ENCODE measurements around the gene HOXC10.

DNA sequence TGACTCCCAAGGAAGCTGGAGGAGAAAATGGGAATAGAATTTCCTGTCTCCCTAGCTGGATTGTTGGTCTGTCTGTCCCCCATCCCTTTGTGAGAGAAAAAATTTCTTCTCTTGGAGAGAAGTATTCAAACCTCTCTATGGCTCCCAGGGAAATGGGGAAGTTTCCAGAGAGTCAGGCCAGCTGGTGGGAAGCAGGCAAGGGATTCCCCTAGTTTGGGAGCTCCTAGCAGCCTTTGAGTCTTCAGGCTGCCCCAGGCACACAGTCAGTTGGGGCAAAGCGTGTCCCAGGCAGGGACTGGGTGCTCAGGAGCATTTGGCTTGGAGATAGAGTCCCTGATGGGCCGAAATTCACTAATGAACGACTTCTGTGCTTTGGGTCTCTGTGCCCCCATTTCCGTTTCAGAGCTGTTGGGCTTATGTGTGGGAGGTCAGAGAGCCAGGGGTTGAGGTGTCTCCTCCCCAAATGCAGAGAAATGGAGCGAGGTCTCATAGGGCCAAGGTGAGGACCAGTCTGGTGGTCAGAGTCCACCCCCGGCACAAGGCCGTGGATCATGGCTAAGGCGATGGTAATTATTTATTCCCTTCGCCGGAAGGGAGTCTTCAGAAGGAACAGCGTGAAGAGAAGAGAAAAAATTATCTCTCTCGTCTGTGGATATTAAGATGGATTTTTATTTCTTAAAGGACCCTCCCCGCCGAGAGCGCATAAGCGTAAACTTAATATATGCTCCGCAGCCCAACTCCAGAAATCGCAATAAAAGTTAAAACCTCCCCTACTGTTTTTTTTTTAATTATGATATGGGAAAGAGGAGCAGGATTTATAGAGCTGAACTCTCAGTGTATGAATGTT, 8.4 kb downstream of the HOXC10 start:
- TF ChIP-seq POLR2AphosphoS5 (IDR thresholded peaks at IDR 0.05; ENCODE audit: insufficient read depth, low read depth, low read length) (no peak), EZH2 (IDR thresholded peaks at IDR 0.05; ENCODE audit: borderline replicate concordance, low read depth, low read length, severe bottlenecking) (no peak), GATA2 (IDR thresholded peaks at IDR 0.05; ENCODE audit: insufficient read depth, insufficient read length, low read depth, low read length) (no peak), MYC (IDR thresholded peaks at IDR 0.05; ENCODE audit: low read depth, low read length) (no peak), POLR2A (IDR thresholded peaks at IDR 0.05; ENCODE audit: low read depth, low read length) (no peak), JUN (IDR thresholded peaks at IDR 0.05; ENCODE audit: borderline replicate concordance, insufficient read depth, insufficient read length, low read depth) (no peak), FOS (IDR thresholded peaks at IDR 0.05; ENCODE audit: borderline replicate concordance, insufficient read depth, low read length) (no peak)
- TF ChIP-seq, protein P1, sequence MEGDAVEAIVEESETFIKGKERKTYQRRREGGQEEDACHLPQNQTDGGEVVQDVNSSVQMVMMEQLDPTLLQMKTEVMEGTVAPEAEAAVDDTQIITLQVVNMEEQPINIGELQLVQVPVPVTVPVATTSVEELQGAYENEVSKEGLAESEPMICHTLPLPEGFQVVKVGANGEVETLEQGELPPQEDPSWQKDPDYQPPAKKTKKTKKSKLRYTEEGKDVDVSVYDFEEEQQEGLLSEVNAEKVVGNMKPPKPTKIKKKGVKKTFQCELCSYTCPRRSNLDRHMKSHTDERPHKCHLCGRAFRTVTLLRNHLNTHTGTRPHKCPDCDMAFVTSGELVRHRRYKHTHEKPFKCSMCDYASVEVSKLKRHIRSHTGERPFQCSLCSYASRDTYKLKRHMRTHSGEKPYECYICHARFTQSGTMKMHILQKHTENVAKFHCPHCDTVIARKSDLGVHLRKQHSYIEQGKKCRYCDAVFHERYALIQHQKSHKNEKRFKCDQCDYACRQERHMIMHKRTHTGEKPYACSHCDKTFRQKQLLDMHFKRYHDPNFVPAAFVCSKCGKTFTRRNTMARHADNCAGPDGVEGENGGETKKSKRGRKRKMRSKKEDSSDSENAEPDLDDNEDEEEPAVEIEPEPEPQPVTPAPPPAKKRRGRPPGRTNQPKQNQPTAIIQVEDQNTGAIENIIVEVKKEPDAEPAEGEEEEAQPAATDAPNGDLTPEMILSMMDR (IDR thresholded peaks at IDR 0.05; ENCODE audit: extremely low read depth in 1 of 2, insufficient read depth in 1 of 2, low read depth in 1 of 2, low read length in 2 of 2): no peak
- TF ChIP-seq, protein P2, sequence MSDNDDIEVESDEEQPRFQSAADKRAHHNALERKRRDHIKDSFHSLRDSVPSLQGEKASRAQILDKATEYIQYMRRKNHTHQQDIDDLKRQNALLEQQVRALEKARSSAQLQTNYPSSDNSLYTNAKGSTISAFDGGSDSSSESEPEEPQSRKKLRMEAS (IDR thresholded peaks at IDR 0.05; ENCODE audit: insufficient read depth, insufficient read length): no peak

All from endothelial cell of umbilical vein (primary cell).